ENCODE data around the gene ZC3H8. TPM values are rescaled to one million over a fixed set of nuclear protein-coding genes. Genes with fewer than 3 reads are reported as not detected.

ZC3H8 gene
- total RNA-seq, 1 donor from 2014 or later: 7.3 TPM

DNA sequence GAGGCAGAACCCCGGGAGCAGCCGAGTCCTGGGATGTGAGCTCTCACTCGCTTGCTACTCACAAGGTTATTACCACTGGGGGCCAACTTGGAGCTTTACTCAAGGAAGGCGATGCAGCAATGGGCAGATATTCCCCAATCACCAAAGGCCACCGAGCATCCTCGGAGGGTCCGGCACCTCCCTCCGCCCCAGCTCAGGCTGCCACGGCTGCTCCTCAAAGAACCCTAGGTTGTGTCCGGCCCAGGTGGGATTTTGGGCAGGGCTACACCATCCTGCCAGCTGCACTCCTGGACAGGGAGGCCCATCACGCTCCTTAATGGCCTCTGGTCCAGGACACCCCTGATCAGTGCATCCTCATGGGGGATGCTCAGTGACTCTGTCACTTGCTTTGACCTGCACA is 91.9 kb downstream of the ZC3H8 start:
- no peak for DNase-seq

DNA sequence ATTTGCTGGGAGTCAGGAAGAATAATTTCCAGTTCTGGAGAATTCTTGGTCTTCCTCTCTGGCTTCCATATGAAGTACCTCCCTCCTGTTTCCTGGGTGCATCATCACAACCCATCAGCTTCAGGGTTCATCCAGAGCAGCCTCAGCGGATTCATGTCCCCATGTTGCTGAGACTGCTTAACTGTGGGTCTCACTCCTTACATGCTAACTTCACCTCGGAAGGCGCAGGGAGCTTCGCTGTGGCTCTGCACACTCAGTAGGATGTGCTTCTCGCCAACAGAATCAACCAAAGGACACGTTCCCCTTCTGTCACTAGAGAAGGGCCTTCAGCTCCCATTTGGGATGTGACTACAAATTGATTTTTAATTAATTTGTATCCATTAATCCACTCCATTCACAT is 92.5 kb downstream of the ZC3H8 start:
- DNase-seq: no peak

Other genes with a start within 250 kb of the ZC3H8 start
- 35.1 and 51.1 TPM in 2 replicates for gene TMEM87B, start 199.8 kb downstream of the ZC3H8 start, total RNA-seq
- gene FBLN7, start 116.7 kb downstream of the ZC3H8 start, total RNA-seq: 2.4 and 3.3 TPM in 2 replicates
- 2.0 and 4.2 TPM in 2 replicates for gene ZC3H6, start 20.6 kb upstream of the ZC3H8 start, total RNA-seq
- gene RGPD8, start 178.6 kb upstream of the ZC3H8 start, total RNA-seq: 10.5 and 16.2 TPM in 2 replicates
- 20.8 and 27.6 TPM in 2 replicates for gene TTL, start 227.1 kb upstream of the ZC3H8 start, total RNA-seq